ENCODE data around the gene AP3B1. TPM values are rescaled to one million over a fixed set of nuclear protein-coding genes. Genes with fewer than 3 reads are reported as not detected.

The AP3B1 gene
- total RNA-seq, 3 donors from 2014 or later, result 48.0 to 63.5 (median 48.2) TPM

- intact Hi-C loops (cut with DNase I; ENCODE audit: low total_unique reads), result loop anchor here (2.0 kb wide), 1 partner anchor 37 kb away; no protein-coding TSS in a partner anchor
- Histone ChIP-seq H3K27me3 (no peaks in the 10 kb centered on the region), H3K4me3 (no peak overlapping the region), H3K27ac (no peak overlapping the region), H3K36me3 (no peaks in the 10 kb centered on the region), H3K4me1 (no peaks in the 10 kb centered on the region), H3K9me3 (no peaks in the 10 kb centered on the region)
- no peak for TF ChIP-seq POLR2AphosphoS5 (IDR thresholded peaks at IDR 0.05)
- no peak for TF ChIP-seq POLR2A (IDR thresholded peaks at IDR 0.05)
- TF ChIP-seq, protein P1, sequence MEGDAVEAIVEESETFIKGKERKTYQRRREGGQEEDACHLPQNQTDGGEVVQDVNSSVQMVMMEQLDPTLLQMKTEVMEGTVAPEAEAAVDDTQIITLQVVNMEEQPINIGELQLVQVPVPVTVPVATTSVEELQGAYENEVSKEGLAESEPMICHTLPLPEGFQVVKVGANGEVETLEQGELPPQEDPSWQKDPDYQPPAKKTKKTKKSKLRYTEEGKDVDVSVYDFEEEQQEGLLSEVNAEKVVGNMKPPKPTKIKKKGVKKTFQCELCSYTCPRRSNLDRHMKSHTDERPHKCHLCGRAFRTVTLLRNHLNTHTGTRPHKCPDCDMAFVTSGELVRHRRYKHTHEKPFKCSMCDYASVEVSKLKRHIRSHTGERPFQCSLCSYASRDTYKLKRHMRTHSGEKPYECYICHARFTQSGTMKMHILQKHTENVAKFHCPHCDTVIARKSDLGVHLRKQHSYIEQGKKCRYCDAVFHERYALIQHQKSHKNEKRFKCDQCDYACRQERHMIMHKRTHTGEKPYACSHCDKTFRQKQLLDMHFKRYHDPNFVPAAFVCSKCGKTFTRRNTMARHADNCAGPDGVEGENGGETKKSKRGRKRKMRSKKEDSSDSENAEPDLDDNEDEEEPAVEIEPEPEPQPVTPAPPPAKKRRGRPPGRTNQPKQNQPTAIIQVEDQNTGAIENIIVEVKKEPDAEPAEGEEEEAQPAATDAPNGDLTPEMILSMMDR (IDR thresholded peaks at IDR 0.05), result no peak
- no peak for DNase-seq (ENCODE audit: low spot score in 2 of 2)
Measured at GRCh38 chr5:77963795-77964194, 330.7 kb downstream of the AP3B1 start.

DNA sequence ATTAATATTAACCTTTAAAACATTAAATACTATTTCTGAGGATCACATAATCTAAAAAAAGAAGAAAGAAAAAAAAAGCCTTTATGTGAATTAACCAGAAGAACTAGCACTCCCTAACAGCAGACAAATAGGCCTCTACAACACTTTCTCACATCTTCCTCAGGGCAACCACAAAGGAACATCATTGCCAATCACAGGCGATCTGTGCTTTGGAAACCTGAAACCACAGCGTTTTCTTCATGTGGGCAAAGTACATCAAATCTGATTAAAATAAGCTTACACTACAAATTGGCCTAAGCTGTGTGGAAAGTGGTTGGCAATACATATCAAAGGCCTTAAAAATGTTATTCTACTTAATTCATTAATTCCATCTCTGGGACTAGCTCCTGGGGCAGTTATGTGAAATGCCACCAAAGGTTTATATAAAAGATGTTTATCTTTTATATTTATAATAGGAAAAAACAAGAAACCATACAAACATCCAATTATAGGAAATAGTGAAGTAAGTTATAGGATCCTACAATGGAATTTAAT is 333.6 kb downstream of the AP3B1 start:
- intact Hi-C loops (cut with DNase I; ENCODE audit: low total_unique reads), result no loop called here
- Histone ChIP-seq H3K4me3 (no peak overlapping the region), H3K27me3 (peaks cover 0 to 3% of the 10 kb centered on the region in 2 donors), H3K9me3 (no peaks in the 10 kb centered on the region), H3K27ac (no peak overlapping the region), H3K36me3 (no peaks in the 10 kb centered on the region), H3K4me1 (no peaks in the 10 kb centered on the region)
- no peak for DNase-seq (ENCODE audit: low spot score in 2 of 2)
- TF ChIP-seq POLR2AphosphoS5 (IDR thresholded peaks at IDR 0.05), result no peak
- TF ChIP-seq, protein P1 (IDR thresholded peaks at IDR 0.05), result no peak
- no peak for TF ChIP-seq POLR2A (IDR thresholded peaks at IDR 0.05)

DNA sequence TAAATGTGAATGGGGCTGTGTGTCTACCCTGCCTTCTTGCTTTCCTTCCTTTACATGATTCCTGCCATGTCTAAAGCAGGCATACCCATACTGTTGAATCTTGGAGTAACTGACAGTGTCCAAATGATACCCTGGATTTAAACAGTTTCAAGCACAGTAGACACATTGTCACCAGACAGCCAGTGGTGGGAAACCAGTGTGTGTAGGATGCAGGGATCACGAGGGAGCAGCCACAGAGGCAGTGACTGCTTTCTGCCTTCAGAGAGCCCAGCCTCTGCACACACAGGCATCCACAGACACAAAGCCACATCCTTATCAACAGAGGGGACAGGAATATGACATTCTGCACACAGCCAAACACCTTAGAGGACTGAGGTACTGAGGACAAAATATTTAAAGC is 334.2 kb downstream of the AP3B1 start:
- Histone ChIP-seq H3K27ac (no peak overlapping the region), H3K36me3 (no peaks in the 10 kb centered on the region), H3K4me3 (no peak overlapping the region), H3K4me1 (no peaks in the 10 kb centered on the region), H3K27me3 (peaks cover 0 to 3% of the 10 kb centered on the region in 2 donors), H3K9me3 (no peaks in the 10 kb centered on the region)
- no peak for DNase-seq (ENCODE audit: low spot score in 2 of 2)
- intact Hi-C loops (cut with DNase I; ENCODE audit: low total_unique reads), result no loop called here
- TF ChIP-seq POLR2AphosphoS5 (IDR thresholded peaks at IDR 0.05) (no peak), POLR2A (IDR thresholded peaks at IDR 0.05) (no peak)
- TF ChIP-seq, protein P1 (IDR thresholded peaks at IDR 0.05), result no peak

- no peak for DNase-seq (ENCODE audit: low spot score in 2 of 2)
- intact Hi-C loops (cut with DNase I; ENCODE audit: low total_unique reads), result no loop called here
Measured at GRCh38 chr5:77958642-77959330, 335.7 kb downstream of the AP3B1 start.

More at GRCh38 chr5:77958642-77959330, 335.7 kb downstream of the AP3B1 start:
- Histone ChIP-seq H3K9me3 (no peaks in the 10 kb centered on the region), H3K27ac (no peak overlapping the region), H3K27me3 (peaks cover 0 to 3% of the 10 kb centered on the region in 2 donors), H3K4me3 (no peak overlapping the region), H3K36me3 (no peaks in the 10 kb centered on the region), H3K4me1 (no peaks in the 10 kb centered on the region)
- TF ChIP-seq, protein P1 (IDR thresholded peaks at IDR 0.05), result no peak
- TF ChIP-seq POLR2A (IDR thresholded peaks at IDR 0.05), result no peak
- no peak for TF ChIP-seq POLR2AphosphoS5 (IDR thresholded peaks at IDR 0.05)
